ENCODE results near the gene RBM10. TPM values are rescaled to one million over a fixed set of nuclear protein-coding genes. Genes with fewer than 3 reads are reported as not detected.

Gene RBM10
- total RNA-seq, 1 donor from 2014 or later, result 34.5 TPM

DNA sequence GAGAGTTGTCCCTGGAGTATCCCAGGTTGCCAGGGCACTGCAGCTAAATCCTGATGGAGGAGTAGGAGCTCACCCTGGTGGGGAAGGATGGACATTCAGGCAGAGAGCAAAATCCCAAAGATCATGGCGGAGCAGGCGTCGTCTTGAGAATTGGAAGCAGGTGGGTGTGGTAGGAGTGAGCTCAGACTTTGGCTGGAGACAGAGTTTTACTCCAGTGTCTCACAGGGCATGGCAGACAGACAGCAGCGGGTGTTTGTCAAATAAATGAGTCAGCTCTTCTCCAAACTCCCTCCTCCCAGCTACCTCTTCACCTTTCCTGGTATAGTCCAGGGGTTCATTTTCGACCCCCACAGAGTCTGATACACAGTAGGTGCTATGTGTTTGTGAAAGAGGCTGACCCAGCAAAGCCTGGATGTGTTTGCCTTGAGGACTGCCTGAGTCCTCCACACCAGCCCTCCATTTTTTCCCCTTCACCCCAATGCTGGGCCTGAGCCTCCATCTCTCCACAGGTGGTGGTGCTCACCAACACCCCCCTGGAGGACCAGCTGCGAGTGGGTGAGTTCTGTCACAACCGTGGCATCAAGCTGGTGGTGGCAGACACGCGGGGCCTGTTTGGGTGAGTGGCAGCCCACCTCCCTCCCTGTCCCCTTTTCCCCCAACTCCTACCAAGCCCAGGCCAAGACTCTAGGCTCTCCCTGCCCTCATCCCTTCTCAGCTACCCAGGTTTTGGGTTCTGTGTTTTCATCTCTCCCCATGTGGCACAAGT lies 55.5 kb downstream of the RBM10 start:
- Histone ChIP-seq H3K27me3 (ENCODE audit: control insufficient read depth, insufficient read depth, low read length) (no peaks in the 10 kb centered on the region), H3K36me3 (ENCODE audit: control insufficient read depth, insufficient read depth, low read length) (peaks cover 6% of the 10 kb centered on the region), H3K4me3 (ENCODE audit: low read depth, low read length) (no peak overlapping the region)
- TF ChIP-seq, protein P1, sequence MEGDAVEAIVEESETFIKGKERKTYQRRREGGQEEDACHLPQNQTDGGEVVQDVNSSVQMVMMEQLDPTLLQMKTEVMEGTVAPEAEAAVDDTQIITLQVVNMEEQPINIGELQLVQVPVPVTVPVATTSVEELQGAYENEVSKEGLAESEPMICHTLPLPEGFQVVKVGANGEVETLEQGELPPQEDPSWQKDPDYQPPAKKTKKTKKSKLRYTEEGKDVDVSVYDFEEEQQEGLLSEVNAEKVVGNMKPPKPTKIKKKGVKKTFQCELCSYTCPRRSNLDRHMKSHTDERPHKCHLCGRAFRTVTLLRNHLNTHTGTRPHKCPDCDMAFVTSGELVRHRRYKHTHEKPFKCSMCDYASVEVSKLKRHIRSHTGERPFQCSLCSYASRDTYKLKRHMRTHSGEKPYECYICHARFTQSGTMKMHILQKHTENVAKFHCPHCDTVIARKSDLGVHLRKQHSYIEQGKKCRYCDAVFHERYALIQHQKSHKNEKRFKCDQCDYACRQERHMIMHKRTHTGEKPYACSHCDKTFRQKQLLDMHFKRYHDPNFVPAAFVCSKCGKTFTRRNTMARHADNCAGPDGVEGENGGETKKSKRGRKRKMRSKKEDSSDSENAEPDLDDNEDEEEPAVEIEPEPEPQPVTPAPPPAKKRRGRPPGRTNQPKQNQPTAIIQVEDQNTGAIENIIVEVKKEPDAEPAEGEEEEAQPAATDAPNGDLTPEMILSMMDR (IDR thresholded peaks at IDR 0.05; ENCODE audit: insufficient read depth, low read length, poor library complexity, severe bottlenecking), result no peak
- DNase-seq (ENCODE audit: low read depth), result no peak

DNA sequence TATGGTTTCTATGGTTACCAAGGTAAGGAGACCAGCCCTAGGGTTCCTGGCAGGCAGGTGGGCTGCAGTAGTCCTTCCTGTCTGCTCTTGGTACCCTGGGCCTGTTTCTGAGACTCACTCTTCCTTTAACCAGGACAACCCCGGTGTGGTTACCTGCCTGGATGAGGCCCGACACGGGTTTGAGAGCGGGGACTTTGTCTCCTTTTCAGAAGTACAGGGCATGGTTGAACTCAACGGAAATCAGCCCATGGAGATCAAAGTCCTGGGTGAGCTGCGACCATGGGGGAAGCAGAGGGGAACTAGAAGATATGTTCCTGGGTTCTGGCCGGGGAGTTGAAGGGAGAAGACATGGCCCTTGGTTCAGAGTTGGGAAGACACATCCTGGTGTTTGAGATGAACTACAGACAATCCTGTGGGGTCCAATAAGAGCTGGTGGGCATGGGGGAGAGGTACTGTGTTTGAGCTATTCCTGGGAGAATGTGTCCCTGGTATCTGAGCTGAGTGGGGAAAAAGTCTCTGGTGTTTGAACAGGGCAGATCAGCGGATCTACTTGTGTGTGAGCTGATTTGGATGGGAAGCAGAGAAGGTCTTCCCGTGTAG lies 56.4 kb downstream of the RBM10 start:
- Histone ChIP-seq H3K4me3 (ENCODE audit: low read depth, low read length) (no peak overlapping the region), H3K27me3 (ENCODE audit: control insufficient read depth, insufficient read depth, low read length) (no peaks in the 10 kb centered on the region), H3K36me3 (ENCODE audit: control insufficient read depth, insufficient read depth, low read length) (peaks cover 9% of the 10 kb centered on the region)
- no peak for DNase-seq (ENCODE audit: low read depth)
- TF ChIP-seq, protein P1 (IDR thresholded peaks at IDR 0.05; ENCODE audit: insufficient read depth, low read length, poor library complexity, severe bottlenecking), result no peak

DNA sequence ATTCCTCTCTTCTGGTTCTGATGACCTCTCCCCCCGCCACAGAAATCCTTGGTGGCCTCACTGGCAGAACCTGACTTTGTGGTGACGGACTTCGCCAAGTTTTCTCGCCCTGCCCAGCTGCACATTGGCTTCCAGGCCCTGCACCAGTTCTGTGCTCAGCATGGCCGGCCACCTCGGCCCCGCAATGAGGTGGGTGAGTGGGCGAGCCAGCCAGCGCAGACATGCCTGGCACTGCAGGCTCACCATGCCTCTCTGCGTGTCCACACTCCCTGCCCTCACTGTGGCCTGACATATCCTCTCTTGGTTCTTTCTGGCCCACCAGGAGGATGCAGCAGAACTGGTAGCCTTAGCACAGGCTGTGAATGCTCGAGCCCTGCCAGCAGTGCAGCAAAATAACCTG lies 57.3 kb downstream of the RBM10 start:
- peaks cover 9% of the 10 kb centered on the region for H3K36me3 ChIP-seq (ENCODE audit: control insufficient read depth, insufficient read depth, low read length)
- H3K4me3 ChIP-seq (ENCODE audit: low read depth, low read length), result no peak overlapping the region
- TF ChIP-seq, protein P1 (IDR thresholded peaks at IDR 0.05; ENCODE audit: insufficient read depth, low read length, poor library complexity, severe bottlenecking), result no peak
- H3K27me3 ChIP-seq (ENCODE audit: control insufficient read depth, insufficient read depth, low read length), result no peaks in the 10 kb centered on the region
- DNase-seq (ENCODE audit: low read depth), result no peak

DNA sequence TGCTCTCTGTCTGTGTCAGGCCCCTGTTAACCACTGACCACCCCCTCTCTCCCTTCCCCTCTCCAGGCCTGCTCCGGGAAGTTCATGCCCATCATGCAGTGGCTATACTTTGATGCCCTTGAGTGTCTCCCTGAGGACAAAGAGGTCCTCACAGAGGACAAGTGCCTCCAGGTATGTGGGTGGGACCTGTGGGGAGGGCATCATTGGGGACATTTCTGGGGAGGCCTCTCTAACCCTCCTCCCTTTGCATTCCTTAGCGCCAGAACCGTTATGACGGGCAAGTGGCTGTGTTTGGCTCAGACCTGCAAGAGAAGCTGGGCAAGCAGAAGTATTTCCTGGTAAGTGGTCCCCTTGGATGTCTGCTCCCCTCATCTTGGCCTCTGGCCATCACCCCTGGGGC lies 57.9 kb downstream of the RBM10 start:
- H3K36me3 ChIP-seq (ENCODE audit: control insufficient read depth, insufficient read depth, low read length), result peaks cover 9% of the 10 kb centered on the region
- H3K4me3 ChIP-seq (ENCODE audit: low read depth, low read length), result no peak overlapping the region
- H3K27me3 ChIP-seq (ENCODE audit: control insufficient read depth, insufficient read depth, low read length), result no peaks in the 10 kb centered on the region
- DNase-seq (ENCODE audit: low read depth), result no peak
- TF ChIP-seq, protein P1 (IDR thresholded peaks at IDR 0.05; ENCODE audit: insufficient read depth, low read length, poor library complexity, severe bottlenecking), result no peak

DNA sequence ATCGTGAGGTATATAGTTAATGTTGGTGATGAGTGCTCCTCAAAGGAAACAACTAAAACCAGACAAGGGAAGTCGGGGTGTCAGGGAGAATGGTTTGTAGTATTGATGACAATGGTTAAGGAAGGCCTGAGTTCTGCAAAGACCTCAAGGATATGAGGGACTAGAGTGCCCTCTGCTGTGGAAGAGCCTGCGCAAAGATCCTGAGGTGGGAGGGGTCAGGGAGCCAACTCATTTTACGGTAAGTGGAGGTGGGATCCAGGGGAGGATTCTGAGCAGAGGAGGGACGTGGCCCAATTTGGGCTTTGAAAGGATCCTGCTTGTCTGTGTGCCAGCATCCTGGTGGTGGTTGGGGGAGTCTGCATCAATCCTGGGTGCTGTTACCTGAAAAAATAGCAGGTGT lies 59.9 kb downstream of the RBM10 start:
- peaks cover 9% of the 10 kb centered on the region for H3K36me3 ChIP-seq (ENCODE audit: control insufficient read depth, insufficient read depth, low read length)

More for the DNA sequence above, 59.9 kb downstream of the RBM10 start:
- TF ChIP-seq, protein P1 (IDR thresholded peaks at IDR 0.05; ENCODE audit: insufficient read depth, low read length, poor library complexity, severe bottlenecking), result no peak
- no peak for DNase-seq (ENCODE audit: low read depth)
- no peaks in the 10 kb centered on the region for H3K27me3 ChIP-seq (ENCODE audit: control insufficient read depth, insufficient read depth, low read length)
- no peak overlapping the region for H3K4me3 ChIP-seq (ENCODE audit: low read depth, low read length)
